Fibroblast of upper back skin (primary cell): Measurements from ENCODE around the gene ING1.
"Not testable (repeated sequence)": the region's sequence is repeated elsewhere in the genome, so short reads cannot be mapped to it uniquely, and the experiment has no call there.

ENCODE experiments used
- DNase-seq: peaks from one replicate; pipeline ENCODE4 v3.0.0-alpha.2; 2013

The ING1 gene

DNA sequence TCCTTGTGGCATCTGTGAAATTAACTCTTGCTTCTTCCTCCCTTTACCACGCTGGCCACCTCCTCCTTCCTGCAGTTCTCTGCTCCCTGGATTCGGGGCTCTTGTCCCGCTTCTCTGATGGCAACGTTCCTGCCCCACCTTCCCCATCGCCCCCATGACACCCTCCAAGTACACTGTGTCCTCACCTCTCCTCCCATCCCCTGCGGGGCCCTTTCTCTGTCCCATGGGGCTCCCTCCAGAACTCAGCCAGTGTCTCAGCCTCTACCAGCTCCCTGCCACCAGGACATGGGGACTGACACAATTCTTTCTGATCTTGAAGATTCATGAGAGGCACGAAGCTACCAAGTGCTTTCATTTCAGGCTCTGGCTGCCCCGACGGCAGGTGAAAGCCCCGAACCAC, 16.7 kb upstream of the ING1 start:
- DNase-seq: no peak

DNA sequence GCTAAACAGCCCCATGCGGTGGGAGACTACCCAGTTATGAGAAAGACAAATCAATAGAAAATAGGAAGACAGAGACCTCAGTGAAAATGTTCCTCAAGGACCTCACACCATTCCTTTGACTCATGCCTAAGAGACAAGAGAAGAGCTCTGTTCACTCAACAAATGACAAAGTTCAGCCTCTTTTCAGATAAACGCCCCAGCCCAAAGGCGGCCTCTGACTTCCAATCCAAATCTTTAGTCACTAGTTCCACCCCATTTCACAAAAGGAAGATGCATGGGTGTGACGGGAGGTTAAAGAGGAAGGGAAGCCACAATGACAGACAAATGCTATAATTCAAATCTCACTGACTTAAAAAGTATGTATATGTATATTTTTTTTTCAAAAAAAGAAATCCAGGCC, 15.7 kb upstream of the ING1 start:
- DNase-seq: no peak

DNA sequence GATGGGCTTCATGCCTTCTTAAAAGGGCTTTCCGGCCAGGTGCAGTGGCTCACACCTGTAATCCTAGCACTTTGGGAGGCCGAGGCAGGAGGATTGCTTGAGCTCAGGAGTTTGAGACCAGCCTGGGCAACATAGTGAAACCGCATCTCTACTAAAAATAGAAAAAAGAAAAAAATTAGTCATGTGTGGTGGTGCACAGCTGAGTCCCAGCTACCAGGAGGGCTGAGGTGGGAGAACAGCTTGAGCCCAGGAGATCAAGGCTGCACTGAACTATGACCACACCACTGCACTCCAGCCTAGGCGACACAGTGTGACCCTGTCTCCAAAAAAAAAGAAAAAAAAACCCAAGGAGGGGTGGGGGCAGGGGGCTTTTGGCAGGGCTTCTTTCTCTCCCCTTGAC, 14.8 kb upstream of the ING1 start:
- no peak for DNase-seq

DNA sequence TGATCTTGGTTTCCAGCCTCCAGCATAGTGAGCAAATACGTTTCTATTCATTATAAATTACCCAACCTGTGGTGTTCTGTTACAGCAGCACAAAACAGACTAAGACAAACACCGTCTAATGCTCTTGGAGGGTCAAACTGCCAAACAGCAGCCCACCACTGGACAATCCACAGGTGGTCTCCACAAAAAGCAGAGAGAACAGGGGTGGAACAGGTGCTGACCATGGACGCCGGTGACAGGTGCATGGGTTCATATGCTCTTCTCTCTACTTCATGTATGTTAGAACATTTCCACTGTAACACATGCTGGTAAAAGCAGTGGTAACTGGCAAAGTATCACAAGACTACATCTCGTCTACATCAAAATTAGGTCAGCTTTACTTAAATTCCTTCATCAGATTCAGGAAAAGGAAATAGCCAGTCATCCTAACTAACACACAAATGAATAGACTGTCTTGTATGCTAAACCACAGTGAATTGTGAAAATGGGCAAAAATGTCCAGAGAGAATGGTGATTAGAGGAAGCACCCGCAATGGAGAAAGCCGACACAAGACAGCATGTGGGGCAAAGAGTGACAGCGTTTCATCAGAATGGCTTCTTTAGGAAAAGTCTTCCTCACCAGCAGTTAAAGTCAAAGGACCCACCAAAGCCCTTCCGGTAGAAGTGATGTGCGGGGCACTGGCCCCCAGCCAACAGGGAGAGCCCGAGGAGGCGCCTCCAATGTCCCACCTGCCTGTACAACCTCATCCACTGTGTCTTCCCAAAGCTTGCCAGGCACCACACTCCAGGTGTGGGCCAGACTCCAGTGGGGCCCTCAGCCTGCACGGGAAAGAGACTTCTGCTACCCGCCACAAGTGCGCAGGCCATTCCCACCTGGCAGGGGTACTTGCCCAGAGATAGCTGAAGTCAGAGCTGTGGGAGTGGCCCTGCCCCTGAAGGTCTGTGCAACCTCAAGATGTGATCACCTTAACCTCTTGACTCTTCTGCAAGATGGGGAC, 14.1 kb upstream of the ING1 start:
- no peak for DNase-seq

DNA sequence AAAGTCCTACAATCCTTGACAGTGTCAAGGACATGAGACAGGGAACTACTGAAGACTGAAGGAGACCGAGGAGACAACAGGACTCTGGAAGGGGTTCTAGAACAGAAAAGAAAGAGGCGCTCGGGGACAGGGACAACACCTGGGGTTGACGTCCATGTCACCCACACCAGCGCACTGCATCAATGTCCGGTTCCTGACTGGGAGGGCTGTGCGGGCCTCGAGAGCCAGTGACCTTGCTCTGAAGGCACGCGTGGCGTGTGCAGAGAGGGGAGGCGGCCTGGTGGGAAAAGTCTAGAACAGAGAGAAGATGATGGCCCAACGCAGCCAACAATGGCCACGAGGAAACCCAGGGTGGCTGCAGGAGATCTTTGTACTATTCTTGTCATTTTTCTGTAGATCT, 13.3 kb upstream of the ING1 start:
- no peak for DNase-seq

DNA sequence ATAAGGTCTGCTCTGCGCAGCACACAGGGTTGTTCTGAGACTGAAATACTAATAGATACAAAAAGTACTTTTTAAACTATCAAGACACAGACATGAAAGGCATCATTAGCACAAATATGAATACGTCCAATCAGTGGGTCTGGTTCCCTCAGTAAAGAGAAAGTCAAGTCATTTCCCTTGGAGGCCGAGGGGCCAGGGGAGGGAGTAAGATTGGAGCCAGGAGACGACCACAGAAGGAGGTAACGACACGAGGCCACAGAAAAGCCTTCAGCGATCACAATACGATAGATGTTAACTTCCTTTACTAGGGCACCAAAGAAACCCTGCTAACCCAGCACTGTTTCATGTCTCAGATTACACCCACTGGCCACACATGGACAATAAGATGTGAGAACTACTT, 12.9 kb upstream of the ING1 start:
- DNase-seq: no peak

DNA sequence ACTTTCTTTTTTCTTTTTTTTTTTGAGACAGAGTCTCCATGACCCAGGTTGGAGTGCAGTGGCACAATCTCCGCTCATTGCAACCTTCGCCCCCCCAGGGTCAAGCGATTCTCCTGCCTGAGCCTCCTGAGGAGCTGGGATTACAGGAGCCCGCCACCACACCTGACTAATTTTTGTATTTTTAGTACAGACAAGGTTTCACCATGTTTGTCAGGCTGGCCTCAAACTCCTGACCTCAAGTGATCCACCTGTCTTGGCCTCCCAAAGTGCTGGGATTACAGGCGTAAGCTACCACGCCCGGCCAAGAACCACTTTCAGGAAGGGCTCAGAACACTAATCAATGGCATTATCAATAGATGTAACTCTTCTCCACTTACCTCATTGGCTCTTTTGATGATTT, 12.4 kb upstream of the ING1 start:
- not testable (repeated sequence) for DNase-seq

DNA sequence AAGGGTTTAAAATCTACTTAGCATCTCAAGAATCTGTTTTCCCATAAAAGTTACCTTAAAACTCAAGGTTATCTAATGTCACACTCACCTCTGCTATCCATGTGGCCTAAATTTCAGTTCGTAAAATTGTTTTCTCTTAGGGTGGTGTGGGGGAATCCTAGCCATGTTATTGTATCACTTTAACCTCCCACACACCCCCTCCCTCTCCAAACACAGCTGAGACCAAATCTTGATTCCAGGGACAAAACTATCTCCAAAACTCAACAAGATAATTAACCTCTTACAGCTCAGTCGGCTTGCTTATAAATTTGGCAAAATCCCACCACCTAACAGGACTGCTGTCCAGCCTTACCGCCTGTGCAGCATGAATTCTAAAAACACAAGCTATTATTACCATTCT, 11.4 kb upstream of the ING1 start:
- no peak for DNase-seq

DNA sequence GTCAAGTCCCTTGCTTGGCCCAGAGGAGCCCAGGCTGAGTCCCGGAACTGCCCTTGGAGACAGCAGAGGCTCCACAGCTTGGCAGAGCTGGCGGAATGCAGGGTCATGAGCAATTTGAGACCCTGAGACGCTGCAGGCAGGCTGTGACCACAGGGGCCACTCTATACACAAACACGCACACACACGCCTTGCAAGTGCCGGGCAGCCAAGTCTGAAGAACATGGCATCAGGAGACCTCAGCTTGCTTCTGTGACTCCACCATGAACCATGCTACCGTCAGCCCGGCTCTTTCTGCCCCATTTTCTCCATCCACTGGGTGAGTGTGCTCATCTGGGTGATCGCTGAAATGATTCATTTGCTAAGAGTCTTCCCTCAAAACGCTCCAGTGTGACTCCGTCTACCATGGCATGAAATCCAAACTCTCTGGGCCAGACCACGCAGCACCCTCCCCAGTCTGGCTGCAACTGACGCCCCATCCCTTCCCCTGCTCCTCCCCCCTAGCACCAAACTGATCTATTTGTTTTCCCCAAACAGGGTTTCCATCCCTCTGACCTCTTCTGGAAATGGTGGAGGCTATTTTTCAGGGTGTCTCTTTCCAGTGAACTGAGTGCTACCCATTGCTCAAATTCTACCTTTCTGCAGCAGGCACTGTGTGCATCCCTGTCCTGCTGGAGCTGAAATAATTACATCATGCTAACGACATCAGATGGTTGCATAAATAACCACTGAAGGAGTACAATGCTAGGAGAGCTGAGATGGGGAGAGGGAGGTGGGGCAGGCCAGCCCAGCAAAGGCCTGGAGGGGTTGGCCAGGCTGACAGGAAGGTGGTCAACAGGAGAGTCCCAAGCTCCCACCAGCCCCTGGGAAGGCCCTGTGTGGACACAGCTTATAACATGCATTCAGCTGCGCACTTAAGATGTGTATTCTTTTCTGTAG, 10.6 kb upstream of the ING1 start:
- no peak for DNase-seq

DNA sequence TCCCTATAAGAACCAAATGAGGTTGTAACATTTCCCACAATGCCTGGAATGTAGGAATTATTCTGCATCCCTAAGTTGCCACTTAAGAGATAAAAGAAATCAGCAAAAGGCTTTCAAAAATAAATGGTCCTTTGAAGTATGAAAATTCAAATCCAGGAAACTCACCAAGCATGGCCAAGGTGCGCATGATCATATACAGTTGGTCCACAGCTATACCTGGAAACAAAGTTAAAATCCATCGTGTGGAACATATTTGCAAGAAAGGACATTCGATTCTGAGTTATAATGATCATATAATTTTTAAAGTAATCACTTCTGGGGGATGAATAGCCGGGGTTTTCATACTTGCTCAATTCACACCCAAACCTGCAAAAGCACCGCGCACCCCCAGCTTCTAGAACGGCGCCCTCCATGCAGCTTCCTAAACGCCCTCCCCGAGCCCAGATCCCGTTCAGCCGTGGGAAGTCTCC, 8.1 kb upstream of the ING1 start:
- DNase-seq: no peak

DNA sequence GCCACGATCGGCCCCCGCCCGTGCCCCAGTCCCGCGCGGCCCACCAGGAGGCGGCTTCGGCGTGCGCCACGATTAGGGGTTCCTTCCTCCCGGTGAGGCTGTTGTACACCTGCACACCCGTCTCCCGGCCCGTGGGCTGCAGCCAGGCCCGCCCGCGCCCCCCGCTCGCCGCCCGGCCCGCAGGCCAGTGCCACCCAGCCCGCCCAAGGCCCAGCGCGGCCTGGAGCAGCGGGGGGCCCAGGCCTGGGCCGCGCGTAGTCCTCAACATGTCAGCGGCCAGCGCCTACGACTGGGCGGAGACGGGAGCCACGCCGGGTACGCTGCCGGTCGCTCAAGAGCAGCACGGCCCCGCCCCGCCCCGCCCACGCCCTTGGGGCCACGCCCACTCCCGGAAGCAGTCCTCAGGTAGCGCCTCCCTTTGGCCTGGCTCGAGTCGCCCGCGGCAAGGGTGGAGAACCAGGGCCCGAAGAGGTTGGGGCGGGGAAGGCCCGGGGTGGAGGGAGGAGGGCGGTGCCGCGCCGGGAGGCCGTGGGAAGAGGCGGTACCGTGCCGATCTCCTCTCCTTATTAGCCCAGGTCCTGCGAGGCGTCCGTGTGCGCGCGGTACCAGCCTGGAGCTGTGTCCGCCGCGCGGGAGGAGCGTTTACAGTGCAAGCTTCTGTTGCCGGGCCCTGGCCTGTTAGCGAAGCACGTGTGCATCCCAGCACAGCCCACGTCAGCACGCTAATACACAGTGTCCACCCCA, 7.5 kb upstream of the ING1 start, which contains the start of gene CARS2:
TSS of gene CARS2 (minus strand) at position 291 of the 744 bp plus-strand sequence. CDS start at position 268, 23 bp downstream.
- peak; percentile 95 for DNase-seq

DNA sequence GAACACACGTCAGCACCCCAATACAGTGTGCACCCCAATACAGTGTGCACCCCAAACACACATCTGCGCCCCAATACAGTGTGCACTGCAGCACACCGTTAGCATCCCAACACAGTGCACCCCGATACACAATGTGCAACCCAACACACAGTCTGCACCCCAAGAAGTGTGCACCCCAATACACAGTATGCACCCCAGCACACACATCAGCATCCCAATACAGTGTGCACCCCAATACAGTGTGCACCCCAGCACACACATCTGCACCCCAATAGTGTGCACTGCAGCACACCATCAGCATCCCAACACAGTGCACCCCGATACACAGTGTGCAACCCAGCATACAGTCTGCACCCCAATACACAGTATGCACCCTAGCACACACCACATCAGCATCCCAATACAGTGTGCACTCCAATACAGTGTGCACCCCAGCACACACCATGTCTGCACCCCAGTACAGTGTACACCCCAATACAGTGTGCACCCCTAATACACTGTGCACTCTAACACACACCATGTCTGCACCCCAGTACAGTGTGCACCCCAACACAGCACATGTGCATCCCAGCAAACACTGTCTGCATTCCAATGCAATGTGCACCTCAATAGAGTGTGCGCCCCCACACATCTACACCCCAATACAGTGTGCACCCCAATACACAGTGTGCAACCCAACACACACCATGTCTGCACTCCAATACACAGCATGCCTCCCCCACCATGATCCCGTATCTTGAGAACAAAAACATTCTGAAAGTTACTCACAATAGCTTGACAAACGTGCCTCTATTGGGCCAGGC, 6.7 kb upstream of the ING1 start:
- DNase-seq: no peak

DNA sequence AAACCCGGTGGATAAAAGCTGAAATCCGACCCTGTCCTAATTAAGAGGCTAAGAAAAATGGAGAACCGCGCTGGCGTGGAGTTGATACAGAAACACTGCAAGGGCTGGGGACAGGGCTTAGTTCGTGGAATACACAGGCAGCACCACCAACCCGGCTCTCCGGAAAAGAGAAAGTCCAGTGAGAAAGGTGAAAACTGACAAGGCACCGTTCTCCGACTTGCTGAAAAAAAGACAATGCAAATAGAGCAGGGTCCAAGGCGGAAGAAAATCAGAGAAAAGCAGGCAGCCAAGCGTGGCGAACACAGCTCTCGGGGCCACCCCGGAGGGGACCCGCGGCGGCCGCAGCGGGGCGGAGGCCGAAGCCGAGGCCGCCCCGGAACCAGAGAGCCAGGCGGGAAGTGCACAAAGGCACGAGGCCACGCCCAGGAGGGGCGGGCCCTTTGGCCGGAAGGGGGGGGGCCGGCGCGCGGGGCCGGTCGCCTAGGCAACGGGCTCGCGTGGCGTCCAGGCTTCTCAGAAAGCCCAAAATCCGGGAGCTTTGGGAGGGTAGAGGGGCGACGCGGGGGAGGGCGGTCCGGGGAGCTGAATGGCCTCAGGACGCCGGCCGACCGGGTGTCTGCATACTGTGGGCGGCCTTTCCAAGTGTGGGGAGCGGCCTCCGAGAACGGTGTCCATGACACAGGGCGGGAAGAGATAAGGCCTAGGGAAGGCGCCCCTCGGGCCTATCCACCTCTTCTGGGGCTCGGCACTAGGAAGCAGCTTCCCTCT, 1.2 kb upstream of the ING1 start:
- peak; percentile 86 for DNase-seq

DNA sequence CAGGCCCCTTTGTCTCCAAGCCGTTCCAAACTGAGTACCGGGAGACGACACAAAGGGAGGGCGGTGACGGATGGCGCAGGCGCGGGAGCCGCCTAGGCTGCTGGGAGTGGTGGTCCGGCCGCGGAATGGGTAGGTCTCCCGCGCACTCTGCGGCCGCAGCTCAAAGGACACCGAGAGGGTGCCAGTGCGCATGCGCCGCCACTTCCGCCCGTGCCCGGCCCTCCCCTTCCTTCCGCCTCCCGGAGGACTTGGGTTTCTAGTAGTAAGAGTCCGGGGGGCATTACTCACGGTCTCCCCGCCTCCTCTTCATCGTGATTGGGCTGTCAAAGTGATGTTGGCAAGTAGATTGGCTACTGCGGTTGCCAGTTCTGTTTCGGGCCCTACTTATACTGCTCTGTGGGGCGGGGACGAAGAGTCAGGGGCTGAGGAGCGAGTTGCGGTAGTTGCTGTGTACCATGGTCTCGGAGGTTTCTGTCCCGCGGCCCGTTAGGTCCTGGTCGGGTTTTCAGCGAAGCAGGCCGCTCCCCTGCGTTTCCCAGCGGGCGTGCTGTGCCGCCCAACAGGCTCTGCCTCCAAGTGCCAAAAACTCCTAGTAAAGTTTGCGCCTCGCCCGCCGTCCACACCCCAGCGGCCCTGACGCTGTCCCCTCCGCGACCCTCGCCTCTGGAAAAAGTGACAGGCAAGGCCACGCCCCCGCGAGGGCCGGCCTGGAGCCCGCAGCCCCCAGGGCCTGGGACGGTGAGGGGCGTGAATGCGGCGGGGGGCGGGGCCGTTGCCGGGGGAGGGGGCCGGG, 455 bp upstream of the ING1 start:
- DNase-seq: peak; percentile 100

DNA sequence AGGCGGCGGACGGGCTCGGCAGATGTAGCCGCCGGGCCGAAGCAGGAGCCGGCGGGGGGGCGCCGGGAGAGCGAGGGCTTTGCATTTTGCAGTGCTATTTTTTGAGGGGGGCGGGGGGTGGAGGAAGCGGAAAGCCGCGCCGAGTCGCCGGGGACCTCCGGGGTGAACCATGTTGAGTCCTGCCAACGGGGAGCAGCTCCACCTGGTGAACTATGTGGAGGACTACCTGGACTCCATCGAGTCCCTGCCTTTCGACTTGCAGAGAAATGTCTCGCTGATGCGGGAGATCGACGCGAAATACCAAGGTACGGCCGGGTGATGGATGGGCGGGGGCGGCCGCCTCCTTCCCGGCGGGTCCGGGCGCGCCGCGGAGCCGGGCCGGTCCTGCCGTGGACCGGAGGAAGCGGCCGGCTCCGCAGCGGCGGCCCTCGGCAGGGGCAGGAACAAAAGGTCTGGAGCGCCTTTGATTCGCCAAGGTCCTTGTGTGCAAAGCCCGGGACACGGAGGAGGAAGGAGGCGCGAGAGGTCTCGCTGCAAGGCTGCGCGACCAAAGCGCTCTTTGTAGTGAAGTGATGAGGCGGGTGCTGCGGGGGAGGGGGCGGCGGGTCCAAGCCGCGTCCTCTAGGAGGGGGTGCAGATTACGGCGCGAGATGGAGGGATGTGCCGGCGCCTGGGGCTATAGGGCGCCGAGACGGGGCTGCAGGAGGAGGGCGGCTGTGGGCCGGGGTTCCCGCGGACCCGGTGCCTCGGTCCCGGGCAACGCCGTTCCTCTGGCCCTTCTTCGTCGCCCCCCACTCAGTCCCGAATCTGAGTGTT, 689 bp downstream of the ING1 start:
- peak; percentile 25 for DNase-seq

DNA sequence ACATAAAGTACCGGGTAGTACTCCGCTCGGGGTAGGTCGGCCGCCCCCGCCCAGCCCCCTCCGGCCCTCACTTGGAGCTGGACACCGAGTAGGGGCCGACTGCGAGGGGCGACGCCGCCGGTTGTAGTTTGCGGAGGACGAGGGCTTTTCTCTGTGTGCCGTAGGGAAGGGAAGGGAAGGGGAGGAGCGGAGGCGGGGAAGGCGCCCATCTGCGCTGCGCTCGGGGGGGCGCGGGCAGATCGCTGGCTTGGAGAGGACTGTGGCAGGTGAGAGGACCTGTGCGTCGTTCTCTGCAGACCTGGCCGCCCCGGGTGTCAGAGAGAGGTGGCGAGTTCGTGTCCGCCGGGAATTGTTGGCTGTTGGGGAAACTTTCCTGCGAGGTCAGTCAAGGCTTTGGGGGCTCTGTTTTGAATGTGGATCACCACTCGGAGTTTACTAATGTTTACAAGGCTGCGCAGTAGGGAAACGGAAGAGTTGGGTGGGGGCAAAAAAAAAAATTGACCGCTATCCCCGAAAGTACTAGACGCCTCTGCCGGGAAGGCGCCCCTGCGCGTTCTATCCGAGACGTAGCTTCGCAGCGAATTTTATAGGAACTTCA, 1.4 kb downstream of the ING1 start:
- DNase-seq: peak; percentile 37

DNA sequence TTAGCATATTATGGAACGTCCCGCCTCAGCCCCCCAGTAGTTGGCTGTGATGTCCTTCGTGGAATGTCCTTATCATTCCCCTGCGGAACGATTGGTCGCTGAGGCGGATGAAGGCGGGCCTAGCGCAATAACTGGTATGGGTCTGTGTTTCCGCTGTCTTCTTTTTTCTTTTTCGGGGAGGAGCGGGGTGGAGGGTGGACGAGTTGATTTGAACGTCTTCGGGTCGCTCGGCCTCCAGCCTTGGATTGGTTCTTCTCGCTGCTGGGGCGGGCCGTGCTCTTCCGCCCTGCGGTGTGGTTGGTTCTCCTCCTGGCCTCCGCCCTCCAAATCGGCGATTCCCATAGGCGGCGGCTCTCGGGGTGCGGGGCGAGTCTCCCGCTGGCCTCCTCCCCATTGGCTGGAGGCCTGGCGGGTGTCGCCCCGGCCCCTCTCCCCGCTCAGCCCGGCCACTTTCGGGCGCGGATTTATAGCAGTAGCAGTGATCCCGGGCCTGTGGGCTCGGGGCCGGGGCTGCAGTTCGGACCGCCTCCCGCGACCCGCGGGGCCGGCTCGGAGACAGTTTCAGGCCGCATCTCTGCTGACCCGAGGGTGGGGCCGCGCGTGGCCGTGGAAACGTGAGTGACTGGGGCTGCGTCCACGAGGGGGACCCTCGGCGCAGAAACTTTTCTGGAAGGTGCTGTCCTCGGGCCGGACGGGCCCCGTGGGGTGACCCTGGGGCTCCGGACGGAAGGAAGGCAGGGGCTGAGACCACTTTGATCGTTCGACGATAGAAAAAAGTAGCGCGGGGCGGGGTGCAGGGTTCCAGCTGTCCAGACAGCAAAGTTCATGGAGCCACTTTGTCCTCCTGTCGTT, 2.1 kb downstream of the ING1 start:
- DNase-seq: peak; percentile 100

DNA sequence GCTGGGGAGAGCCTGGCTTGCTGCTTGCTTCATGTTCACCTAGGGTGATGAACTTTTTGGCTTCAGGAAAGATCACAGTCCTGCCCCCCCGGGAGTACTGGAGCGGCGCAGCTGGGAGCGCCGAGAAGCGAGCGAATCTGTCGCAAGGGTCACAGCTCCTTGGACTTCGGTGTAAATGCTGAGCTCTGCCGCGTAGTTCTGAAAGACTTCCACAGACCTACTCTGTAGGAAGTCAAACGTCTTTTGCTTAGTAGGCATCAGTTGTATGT, 2.7 kb downstream of the ING1 start:
- DNase-seq: no peak
